ENCODE measurements around the gene SPIRE2. TPM values are rescaled to one million over a fixed set of nuclear protein-coding genes. Genes with fewer than 3 reads are reported as not detected.

SPIRE2 gene
- total and polyA plus RNA-seq, 12 donors, result 2.8 to 14.4 (median 5.0) TPM

- intact Hi-C loops (cut with DNase I), result no loop called here
- TF ChIP-seq CTCF (IDR thresholded peaks at IDR 0.05) (no peak), POLR2A (IDR thresholded peaks at IDR 0.05) (no peak)
- WGBS, 4 donors, result 92 to 94% (median 94%) methylated on average over 32 to 52 of the region's 52 CpGs
- Histone ChIP-seq H3K9me3 (replicated peaks in 1 of 3) (no peaks in the 10 kb centered on the region), H3K27ac (no peak overlapping the region), H3K27me3 (no peaks in the 10 kb centered on the region), H3K36me3 (replicated peaks in 1 of 2) (no peaks in the 10 kb centered on the region), H3K4me1 (replicated peaks in 1 of 2) (peaks cover 30 to 58% of the 10 kb centered on the region in 2 donors), H3K4me3 (no peak overlapping the region)
- DNase-seq, result peak in 1 of 7 donors; percentile 6
Measured at GRCh38 chr16:89919535-89920406, 91.5 kb downstream of the SPIRE2 start.

- no peaks in the 10 kb centered on the region for H3K27me3 ChIP-seq
- DNase-seq, result peak in 4 of 7 donors; percentile 35 to 50 (median 40)
- no peaks in the 10 kb centered on the region for H3K36me3 ChIP-seq (replicated peaks in 1 of 2)
- peak overlapping the region; percentile 88 to 99 (median 97) for H3K27ac ChIP-seq
- TF ChIP-seq POLR2A (IDR thresholded peaks at IDR 0.05) (no peak), CTCF (IDR thresholded peaks at IDR 0.05) (no peak)
- no peak overlapping the region for H3K4me3 ChIP-seq
- 48 to 58% (median 54%) methylated on average over 3 to 6 of the region's 6 CpGs for WGBS, 4 donors
- H3K9me3 ChIP-seq (replicated peaks in 1 of 3), result no peaks in the 10 kb centered on the region
- H3K4me1 ChIP-seq (replicated peaks in 1 of 2), result peaks cover 32 to 67% of the 10 kb centered on the region in 2 donors
- intact Hi-C loops (cut with DNase I), result no loop called here
Measured at GRCh38 chr16:89920723-89921122, 92.4 kb downstream of the SPIRE2 start.

Other genes with a start within 250 kb of the SPIRE2 start
- gene DPEP1, start 214.8 kb upstream of the SPIRE2 start, total RNA-seq, result 10 to 100 TPM in 1 of 9 donors, 1 to 10 TPM in 7, under 1 TPM in 1; 0.44 to 27.3 (median 5.0) TPM
- 1 to 10 TPM in 1 of 3 donors, under 1 TPM in 2; 0.60 to 4.1 (median 0.88) TPM for gene DPEP1, start 214.8 kb upstream of the SPIRE2 start, polyA plus RNA-seq
- gene CHMP1A, start 170.8 kb upstream of the SPIRE2 start, total RNA-seq, result 10 to 100 TPM; 50.7 to 100.0 (median 64.4) TPM
- gene CHMP1A, start 170.8 kb upstream of the SPIRE2 start, polyA plus RNA-seq, result 10 to 100 TPM; 32.5 to 91.5 (median 79.0) TPM
- 1 to 10 TPM; 1.9 to 7.5 (median 4.1) TPM for gene SPATA33, start 170.6 kb upstream of the SPIRE2 start, total RNA-seq
- 10 to 100 TPM in 1 of 3 donors, 1 to 10 TPM in 2; 5.1 to 13.5 (median 6.5) TPM for gene SPATA33, start 170.6 kb upstream of the SPIRE2 start, polyA plus RNA-seq
- 100 to 1,000 TPM in 1 of 9 donors, 10 to 100 TPM in 8; 31.5 to 127 (median 62.1) TPM for gene CDK10, start 141.8 kb upstream of the SPIRE2 start, total RNA-seq
- 100 to 1,000 TPM in 2 of 3 donors, 10 to 100 TPM in 1; 29.5 to 289 (median 159) TPM for gene CDK10, start 141.8 kb upstream of the SPIRE2 start, polyA plus RNA-seq
- 10 to 100 TPM in 5 of 9 donors, 1 to 10 TPM in 4; 3.0 to 29.4 (median 10.4) TPM for gene SPATA2L, start 126.8 kb upstream of the SPIRE2 start, total RNA-seq
- 10 to 100 TPM in 2 of 3 donors, under 1 TPM in 1; 0.20 to 17.5 (median 17.4) TPM for gene SPATA2L, start 126.8 kb upstream of the SPIRE2 start, polyA plus RNA-seq
- gene VPS9D1, start 107.6 kb upstream of the SPIRE2 start, total RNA-seq, result 10 to 100 TPM in 8 of 9 donors, 1 to 10 TPM in 1; 7.2 to 39.5 (median 23.2) TPM
- gene VPS9D1, start 107.6 kb upstream of the SPIRE2 start, polyA plus RNA-seq, result 100 to 1,000 TPM in 1 of 3 donors, 10 to 100 TPM in 1, 1 to 10 TPM in 1; 3.9 to 102 (median 62.3) TPM
- gene ZNF276, start 106.9 kb upstream of the SPIRE2 start, total RNA-seq, result 10 to 100 TPM; 11.8 to 35.0 (median 21.8) TPM
- 10 to 100 TPM in 2 of 3 donors, 1 to 10 TPM in 1; 9.3 to 84.5 (median 76.0) TPM for gene ZNF276, start 106.9 kb upstream of the SPIRE2 start, polyA plus RNA-seq
- gene FANCA, start 11.8 kb upstream of the SPIRE2 start, total RNA-seq, result 10 to 100 TPM in 1 of 9 donors, 1 to 10 TPM in 8; 1.6 to 12.1 (median 3.3) TPM
- gene FANCA, start 11.8 kb upstream of the SPIRE2 start, polyA plus RNA-seq, result 1 to 10 TPM; 2.3 to 7.8 (median 4.7) TPM
- gene TCF25, start 45.1 kb downstream of the SPIRE2 start, total RNA-seq, result 100 to 1,000 TPM; 177 to 237 (median 205) TPM
- 100 to 1,000 TPM; 215 to 438 (median 253) TPM for gene TCF25, start 45.1 kb downstream of the SPIRE2 start, polyA plus RNA-seq
- gene MC1R, start 90.4 kb downstream of the SPIRE2 start, total RNA-seq, result 1 to 10 TPM in 8 of 9 donors, under 1 TPM in 1; 0.72 to 8.2 (median 5.8) TPM
- gene MC1R, start 90.4 kb downstream of the SPIRE2 start, polyA plus RNA-seq, result 10 to 100 TPM in 2 of 3 donors, under 1 TPM in 1; 0.55 to 20.4 (median 10.0) TPM
- 10 to 100 TPM in 8 of 9 donors, 1 to 10 TPM in 1; 6.4 to 63.8 (median 21.0) TPM for gene TUBB3, start 94.9 kb downstream of the SPIRE2 start, total RNA-seq
- 10 to 100 TPM; 12.5 to 13.2 (median 12.9) TPM for gene TUBB3, start 94.9 kb downstream of the SPIRE2 start, polyA plus RNA-seq
- gene DEF8, start 120.3 kb downstream of the SPIRE2 start, total RNA-seq, result 10 to 100 TPM; 32.2 to 95.0 (median 61.9) TPM
- gene DEF8, start 120.3 kb downstream of the SPIRE2 start, polyA plus RNA-seq, result 10 to 100 TPM; 21.4 to 89.1 (median 89.0) TPM
- 10 to 100 TPM in 1 of 9 donors, 1 to 10 TPM in 8; 1.4 to 24.2 (median 7.7) TPM for gene DBNDD1, start 191.0 kb downstream of the SPIRE2 start, total RNA-seq
- gene DBNDD1, start 191.0 kb downstream of the SPIRE2 start, polyA plus RNA-seq, result 1 to 10 TPM; 3.3 to 6.7 (median 5.5) TPM
- not detected for gene PRDM7, start 248.9 kb downstream of the SPIRE2 start, total RNA-seq
- not detected for gene PRDM7, start 248.9 kb downstream of the SPIRE2 start, polyA plus RNA-seq